OCI-M1 (cell line): Measurements from ENCODE around the gene CACNA1C.
A peak's percentile ranks its signal among the peaks of the same experiment; 100 is the strongest.

ENCODE experiments used
- DNase-seq: peaks from one replicate; lab custom pipeline; 2025; lab: John Stamatoyannopoulos, UW

Gene CACNA1C

GRCh38 chr12:2553388-2554126 lies 500.8 kb downstream of the CACNA1C start:
- DNase-seq = no peak

DNA sequence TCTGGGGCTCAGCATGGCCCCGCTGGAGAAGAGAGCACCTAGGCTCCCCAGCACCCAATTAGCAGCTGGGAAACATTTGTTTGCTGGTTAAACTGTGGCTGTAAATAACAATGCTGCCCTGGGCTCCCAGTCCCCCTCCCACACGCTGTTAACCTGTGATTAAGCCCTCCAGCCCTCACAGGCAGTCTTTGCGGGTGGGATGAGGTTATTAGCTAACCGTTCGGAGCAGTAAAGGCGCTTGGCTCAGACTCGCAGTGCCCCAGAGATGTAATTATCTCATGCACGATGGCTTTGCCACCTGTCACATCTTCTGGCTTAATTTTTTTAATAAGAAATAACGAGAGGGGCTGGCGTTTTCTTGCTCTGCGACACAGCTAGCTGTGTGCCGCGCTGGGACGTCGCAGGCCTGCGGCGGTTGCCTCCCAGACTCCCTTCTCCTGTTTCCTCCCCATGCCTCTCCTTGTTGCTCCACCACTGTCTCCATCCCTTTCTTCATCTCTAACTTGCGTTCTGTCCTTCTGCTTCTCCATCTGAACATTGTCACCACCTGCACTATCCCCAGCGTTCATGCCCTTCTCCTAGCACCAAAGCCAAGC lies 502.8 kb downstream of the CACNA1C start:
- DNase-seq = no peak

DNA sequence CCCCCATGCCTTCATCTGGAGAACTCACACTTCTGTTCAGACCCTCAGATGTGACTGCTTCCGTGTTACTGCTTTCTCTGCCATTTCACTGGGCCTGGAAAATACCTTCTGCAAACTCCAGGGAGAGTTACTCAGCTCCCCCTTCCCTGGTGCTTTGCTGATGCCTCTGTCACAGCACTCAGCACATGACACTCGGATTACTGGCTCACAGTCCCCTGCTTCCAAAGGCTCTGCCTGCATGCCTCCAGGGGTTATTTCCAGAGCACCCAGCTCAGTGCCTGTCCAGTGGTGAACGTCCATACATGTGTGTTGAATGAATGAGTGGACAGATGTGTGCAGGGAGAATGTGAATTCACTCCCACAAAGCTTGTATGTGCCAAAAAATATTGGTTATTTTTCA lies 504.8 kb downstream of the CACNA1C start:
- DNase-seq = no peak

DNA sequence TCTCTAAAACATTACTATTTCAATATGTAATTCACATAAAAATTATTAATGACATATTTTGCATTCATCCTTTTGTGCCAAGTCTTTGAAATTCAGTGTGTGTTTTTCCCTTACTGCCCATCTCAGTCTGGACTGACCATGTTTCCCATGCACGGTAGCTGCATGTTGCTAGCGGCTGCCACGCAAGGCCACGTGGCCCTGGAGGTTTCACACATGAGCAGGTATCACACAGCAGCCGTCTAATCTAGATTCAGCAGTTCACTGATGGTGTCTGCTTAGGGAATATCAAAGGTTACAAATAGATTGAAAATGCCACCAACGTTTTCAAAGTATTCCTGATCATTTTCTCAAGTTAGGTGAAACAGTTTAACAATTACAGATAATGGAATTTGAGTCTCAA lies 507.1 kb downstream of the CACNA1C start:
- no peak for DNase-seq

GRCh38 chr12:2560356-2560755 lies 507.6 kb downstream of the CACNA1C start:
- DNase-seq = no peak

DNA sequence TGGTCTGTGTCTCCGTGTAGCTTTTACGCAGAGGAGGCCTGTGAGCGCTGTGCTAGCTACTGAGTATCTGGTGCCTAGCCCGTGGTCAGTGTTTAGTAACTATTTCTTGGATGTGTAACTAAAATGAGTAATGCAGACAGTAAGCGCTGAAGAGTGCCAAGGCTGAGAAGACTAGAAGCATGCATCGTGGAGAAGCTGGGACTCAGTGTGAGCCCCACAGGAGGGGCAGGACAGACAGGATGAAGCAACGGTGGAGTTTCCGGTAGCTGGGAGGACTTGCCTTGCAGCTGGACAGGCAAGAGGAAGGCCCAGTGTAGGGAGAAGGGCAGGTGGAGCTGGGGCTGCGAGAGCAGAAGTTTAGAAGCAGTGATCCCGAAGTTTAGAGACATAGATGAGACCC lies 508.6 kb downstream of the CACNA1C start:
- DNase-seq = no peak

DNA sequence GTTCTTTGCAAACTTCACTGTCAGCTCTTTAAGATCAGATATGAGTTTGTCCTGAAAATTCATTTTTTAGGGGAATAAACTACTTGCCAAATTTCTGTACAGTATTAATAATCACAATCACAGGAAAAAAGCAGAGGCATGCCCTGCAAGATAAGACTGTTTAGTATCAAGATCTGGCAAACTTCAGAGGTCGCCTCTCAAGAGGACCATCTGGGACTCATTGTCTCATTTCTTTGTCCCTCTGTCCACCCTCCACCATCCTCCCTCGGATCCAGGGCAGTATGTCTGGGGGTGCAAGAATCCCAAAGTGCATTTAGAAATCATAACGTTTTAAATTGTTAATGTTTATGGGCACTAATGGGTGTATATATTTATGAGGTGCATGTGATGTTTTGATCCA lies 509.6 kb downstream of the CACNA1C start:
- no peak for DNase-seq

DNA sequence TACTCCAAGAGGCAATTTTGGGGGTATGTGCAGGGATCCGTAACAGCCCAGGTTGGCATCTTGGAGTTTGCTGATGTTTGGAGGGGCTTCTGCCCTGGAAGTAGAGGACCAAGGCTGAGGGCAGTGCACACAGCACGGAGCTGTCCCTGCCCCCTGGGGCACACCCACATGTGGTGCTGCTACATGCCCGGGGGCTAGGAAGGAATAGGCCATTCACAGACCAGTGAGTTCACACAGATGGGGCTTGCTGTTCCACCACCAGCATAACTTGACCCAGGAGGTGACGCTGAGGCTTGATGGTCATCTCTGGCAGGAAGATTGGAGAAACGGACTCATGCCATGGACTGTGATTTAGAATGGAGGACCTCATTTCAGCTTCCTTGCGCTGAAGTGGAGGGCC lies 510.9 kb downstream of the CACNA1C start:
- DNase-seq = no peak

- DNase-seq = no peak
Measured at GRCh38 chr12:2566161-2566560, 513.4 kb downstream of the CACNA1C start.

GRCh38 chr12:2567711-2568110 lies 514.9 kb downstream of the CACNA1C start:
- no peak for DNase-seq

- DNase-seq = no peak
Measured at GRCh38 chr12:2570562-2570961, 517.8 kb downstream of the CACNA1C start.

DNA sequence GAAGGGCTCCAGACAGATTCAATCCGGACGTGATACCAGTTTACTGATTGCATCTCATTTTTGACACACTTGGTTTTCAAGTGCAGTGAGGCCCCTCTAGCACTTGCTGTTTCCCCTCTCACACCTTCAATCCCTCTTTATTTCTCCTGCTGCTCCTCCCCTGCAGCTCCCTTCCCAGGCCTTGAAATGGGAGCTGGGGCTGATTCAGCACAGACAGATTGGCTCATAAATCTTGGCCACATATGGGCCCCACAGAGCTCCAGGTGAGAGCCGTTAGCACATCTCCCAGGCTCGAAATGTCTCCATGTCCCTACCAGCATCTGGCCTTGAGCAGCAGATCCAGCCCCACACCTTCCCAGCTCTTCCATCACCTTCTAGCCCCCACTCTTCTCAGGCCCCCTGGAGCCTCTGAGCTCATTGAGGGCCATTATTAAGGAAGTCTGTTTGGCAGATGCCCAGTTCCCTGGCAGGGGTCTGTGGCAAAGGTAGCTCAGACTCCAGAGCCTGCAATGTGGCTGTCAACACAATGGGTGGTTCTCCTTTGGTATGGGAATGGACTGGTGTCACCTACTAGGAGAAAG lies 521.7 kb downstream of the CACNA1C start:
- no peak for DNase-seq

DNA sequence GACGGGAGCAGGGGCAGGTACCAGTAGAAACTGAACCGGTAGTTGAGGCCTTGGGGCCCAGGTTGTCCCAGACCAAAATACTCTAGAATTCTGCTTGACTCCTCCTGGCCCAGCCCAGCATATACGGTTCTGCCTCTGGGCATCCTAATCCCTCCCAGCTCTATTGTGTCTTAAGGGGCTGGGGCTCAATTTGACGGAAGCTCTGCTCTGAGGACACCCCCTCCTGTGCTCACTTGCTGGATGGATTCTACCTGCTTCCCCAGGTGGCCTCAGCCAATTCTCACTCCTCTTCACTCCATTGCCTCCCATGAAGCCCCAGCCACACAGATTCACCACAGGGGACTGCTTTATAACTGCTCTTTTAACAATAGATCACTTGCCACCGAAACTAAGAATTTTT lies 522.5 kb downstream of the CACNA1C start:
- DNase-seq = no peak

GRCh38 chr12:2578211-2578610 lies 525.4 kb downstream of the CACNA1C start:
- DNase-seq = no peak

DNA sequence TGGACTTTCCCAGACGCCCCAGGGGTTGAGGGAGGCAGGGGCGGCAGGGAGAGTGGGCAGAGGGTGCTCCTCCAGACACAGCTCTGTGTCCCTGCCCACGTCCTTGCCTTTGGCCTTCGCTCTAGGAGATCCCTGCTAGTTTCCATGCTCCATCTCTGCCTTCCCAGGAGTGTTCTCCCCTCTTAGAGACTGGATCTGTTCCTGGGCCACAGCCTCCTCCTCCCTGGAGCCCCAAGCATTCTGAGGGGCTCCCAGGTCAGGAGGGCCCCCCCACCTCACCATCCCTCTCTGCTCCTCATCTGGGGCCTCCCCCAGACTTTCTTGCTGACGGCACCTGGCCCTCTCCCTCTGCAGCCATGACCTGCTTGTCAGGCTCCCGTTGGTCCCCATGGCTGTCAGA lies 526.0 kb downstream of the CACNA1C start:
- DNase-seq = no peak

DNA sequence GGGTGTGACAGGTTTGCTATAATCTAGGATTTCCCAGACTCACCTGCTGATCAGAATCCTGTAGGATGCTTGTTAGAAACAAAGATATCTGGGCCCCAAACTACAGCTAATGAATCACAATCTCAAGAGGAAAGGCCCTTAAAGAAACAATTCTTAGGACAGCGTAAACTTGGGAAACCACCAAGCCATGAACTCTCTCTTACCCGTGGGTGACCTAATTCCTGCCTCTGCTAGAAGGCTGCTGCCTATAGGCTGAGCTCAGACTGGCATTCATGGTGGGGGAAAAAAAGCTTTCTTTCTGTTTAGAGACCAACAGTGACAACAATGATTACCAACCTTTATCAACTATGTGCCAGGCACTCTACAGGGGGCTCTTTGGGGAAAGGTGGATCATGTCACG lies 528.0 kb downstream of the CACNA1C start:
- no peak for DNase-seq

- DNase-seq = no peak
Measured at GRCh38 chr12:2581293-2582045, 528.7 kb downstream of the CACNA1C start.

GRCh38 chr12:2582631-2583030 lies 529.8 kb downstream of the CACNA1C start:
- DNase-seq = no peak

DNA sequence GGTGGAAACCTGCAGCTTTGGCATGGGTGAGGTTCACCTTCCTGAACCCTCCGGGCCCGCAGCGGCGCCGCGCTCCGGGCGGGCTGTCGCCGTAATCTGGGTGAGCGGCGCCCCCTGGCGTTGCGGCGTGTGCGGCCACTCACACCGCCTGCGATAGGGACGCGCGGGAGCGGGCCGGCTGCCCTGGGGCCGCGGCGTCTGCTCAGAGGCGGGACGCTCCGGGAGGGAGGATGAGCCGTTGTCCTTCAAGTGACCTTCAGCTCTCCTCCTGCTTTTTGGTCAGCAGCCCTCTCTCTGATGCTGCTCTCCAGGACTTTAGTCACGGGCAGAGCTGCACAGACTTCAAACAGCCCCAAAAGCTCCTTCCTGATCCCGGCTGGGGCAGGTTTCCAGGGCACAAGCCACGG lies 530.3 kb downstream of the CACNA1C start:
- DNase-seq = peak; percentile 71

DNA sequence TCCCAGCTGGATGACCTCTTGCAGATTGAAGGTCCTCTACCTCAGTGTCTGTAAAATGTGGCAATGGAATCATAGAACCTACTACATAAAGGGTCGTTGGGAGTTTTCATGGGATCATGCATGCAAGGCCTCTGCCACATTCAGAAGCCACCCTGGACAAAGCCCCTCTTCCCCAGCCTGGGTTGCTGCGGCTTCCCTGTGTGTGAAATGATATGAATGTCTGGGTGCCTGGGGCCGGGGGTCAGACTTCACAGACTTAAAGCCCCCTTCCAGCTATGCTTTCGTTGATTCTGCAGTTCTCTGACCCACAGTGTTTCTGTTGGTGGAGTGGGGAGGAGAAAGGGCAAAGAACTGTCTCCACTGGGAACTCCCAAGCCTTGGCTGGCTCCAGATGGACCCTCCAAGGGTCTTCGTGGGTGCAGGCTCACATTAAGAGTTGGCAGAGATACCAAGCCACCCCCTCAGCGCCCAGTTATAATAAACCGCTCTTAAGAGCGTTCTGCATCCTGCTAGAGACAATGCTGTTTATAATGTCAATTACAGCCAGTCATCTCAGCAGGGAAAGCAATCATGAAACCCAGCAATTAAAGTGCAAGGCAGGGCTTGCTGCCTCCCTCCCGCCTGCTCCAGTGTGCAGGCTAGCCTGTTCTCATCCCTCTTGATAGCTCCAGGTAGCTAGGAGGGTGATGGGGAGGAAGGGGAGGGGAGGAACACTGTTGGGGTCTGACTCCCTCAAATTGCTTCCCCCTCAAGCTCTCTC lies 531.0 kb downstream of the CACNA1C start:
- no peak for DNase-seq

- DNase-seq = no peak
Measured at GRCh38 chr12:2586156-2587038, 533.6 kb downstream of the CACNA1C start.
